B cell (primary cell): ENCODE data around the gene SMIM7. TPM values are rescaled to one million over a fixed set of nuclear protein-coding genes. Genes with fewer than 3 reads are reported as not detected.

Experiments
- ATAC-seq: fragments of 200-7000 bp; cut with Tn5 transposase; one replicate; pipeline ENCODE4 v1.10.0; 2021; ENCODE audit warnings: low read depth, mild to moderate bottlenecking, moderate number of reproducible peaks, moderate library complexity
- CTCF ChIA-PET: fragments of 350-600 bp; sonication (Branson Sonifier 250); formaldehyde crosslinking; loops from one replicate; lab custom pipeline; 2021; ENCODE audit warnings: antibody characterized with exemption, inconsistent platforms; lab: Charles Lee
- POLR2A ChIA-PET: fragments of 350-600 bp; sonication (Branson Sonifier 250); formaldehyde crosslinking; loops from one replicate; lab custom pipeline; 2021; ENCODE audit warnings: antibody characterized with exemption; lab: Charles Lee
- DNase-seq: peaks from one replicate; pipeline ENCODE4 v3.0.0; 2013
- H2AFZ ChIP-seq: 2 replicates; pipeline ENCODE4 v1.6.1; 2012; ENCODE audit warnings: mild to moderate bottlenecking, low read depth, low read length; ENCODE audit not compliant: insufficient read depth, poor library complexity, severe bottlenecking
- H3K27ac ChIP-seq, 2 donors: 1 replicate in 1 of 2; 2 replicates in 1 of 2; pipeline ENCODE4 v1.5.1; 2012 to 2013; ENCODE audit warnings: low read length in 2 of 2, mild to moderate bottlenecking in 2 of 2, moderate library complexity in 1 of 2
- H3K27me3 ChIP-seq, 4 experiments: fragments of 200-600 bp in 1 of 4; sonication (generic) in 1 of 4; replicated peaks in 1 of 4; 1 replicate in 2 of 4; 2 replicates in 2 of 4; pipeline versions ENCODE4 v1.6.1 to v1.7.0; 2013 to 2016; ENCODE audit warnings: low read length in 3 of 4, mild to moderate bottlenecking in 2 of 4, mixed read lengths in 1 of 4, moderate library complexity in 1 of 4; ENCODE audit not compliant: insufficient read depth in 4 of 4, control insufficient read depth in 3 of 4; ENCODE audit errors: control extremely low read depth in 1 of 4
- H3K36me3 ChIP-seq, 2 experiments: replicated peaks in 1 of 2; 1 replicate in 1 of 2; 2 replicates in 1 of 2; pipeline versions ENCODE4 v1.6.1 to v1.7.1; 2013; ENCODE audit warnings: low read length in 1 of 2; ENCODE audit not compliant: insufficient read depth in 2 of 2, control insufficient read depth in 1 of 2; ENCODE audit errors: control extremely low read depth in 1 of 2, extremely low read depth in 1 of 2
- H3K4me1 ChIP-seq, 2 donors: fragments of 200-600 bp in 1 of 2; sonication (generic) in 1 of 2; 1 replicate in 1 of 2; 2 replicates in 1 of 2; pipeline versions ENCODE4 v1.5.1 to v1.6.1; 2013 to 2017; ENCODE audit warnings: low read length in 2 of 2; ENCODE audit not compliant: control insufficient read depth in 2 of 2, insufficient read depth in 2 of 2
- H3K4me2 ChIP-seq: replicated peaks from 2 replicates; pipeline ENCODE3; 2012; ENCODE audit warnings: mild to moderate bottlenecking, low read depth, low read length; ENCODE audit not compliant: poor library complexity, severe bottlenecking
- H3K4me3 ChIP-seq, 5 experiments: fragments of 200-600 bp in 1 of 5; sonication (generic) in 1 of 5; 1 replicate in 3 of 5; 2 replicates in 2 of 5; pipeline versions ENCODE4 v1.5.1 to v1.7.0; 2011 to 2016; ENCODE audit warnings: low read length in 4 of 5, mild to moderate bottlenecking in 4 of 5, low read depth in 2 of 5, control low read depth in 1 of 5, moderate library complexity in 1 of 5; ENCODE audit not compliant: insufficient read depth in 1 of 5; ENCODE audit errors: control extremely low read depth in 1 of 5, extremely low read depth in 1 of 5
- H3K79me2 ChIP-seq: fragments of 200-600 bp; sonication (generic); one replicate; pipeline ENCODE4 v1.6.0; 2016; ENCODE audit warnings: low read length; ENCODE audit not compliant: control insufficient read depth, insufficient read depth
- H3K9ac ChIP-seq: fragments of 200-600 bp; sonication (generic); 2 replicates; pipeline ENCODE4 v1.6.1; 2017; ENCODE audit warnings: mild to moderate bottlenecking, low read length, moderate library complexity
- H3K9me3 ChIP-seq, 3 donors: one replicate each; pipeline versions ENCODE4 v1.6.1 to v1.7.1; 2013; ENCODE audit warnings: low read length in 2 of 3; ENCODE audit not compliant: control insufficient read depth in 2 of 3, insufficient read depth in 1 of 3; ENCODE audit errors: control extremely low read depth in 1 of 3
- H4K20me1 ChIP-seq: 2 replicates; pipeline ENCODE4 v1.6.0; 2012; ENCODE audit warnings: mild to moderate bottlenecking, low read length; ENCODE audit not compliant: insufficient read depth, control insufficient read depth, poor library complexity, severe bottlenecking
- H3K27ac Mint-ChIP-seq: one replicate; pipeline ENCODE4 v1.8.0; 2021; ENCODE audit warnings: mixed read lengths
- H3K27me3 Mint-ChIP-seq: one replicate; pipeline ENCODE4 v1.8.0; 2021; ENCODE audit warnings: mixed read lengths
- H3K4me1 Mint-ChIP-seq: one replicate; pipeline ENCODE4 v1.8.0; 2021; ENCODE audit warnings: mixed read lengths
- H3K4me3 Mint-ChIP-seq: one replicate; pipeline ENCODE4 v1.8.0; 2021; ENCODE audit warnings: mixed read lengths
- H3K9me3 Mint-ChIP-seq: one replicate; pipeline ENCODE4 v1.8.0; 2022; ENCODE audit warnings: mixed read lengths; ENCODE audit not compliant: insufficient read depth
- EZH2 ChIP-seq: IDR thresholded peaks from 2 replicates; pipeline ENCODE4 v1.6.1; 2012; ENCODE audit warnings: borderline replicate concordance, low read depth, mild to moderate bottlenecking, moderate library complexity, low read length; ENCODE audit not compliant: insufficient read depth, poor library complexity, severe bottlenecking
- WGBS: methylation state at CpG from one replicate; pipeline ENCODE4 v1.1.5; 2013; ENCODE audit warnings: missing lambda C conversion rate; ENCODE audit not compliant: insufficient coverage; 5-methylcytosine and 5-hydroxymethylcytosine counted together
- intact Hi-C: fragments of 100-400 bp; cut with micrococcal nuclease; formaldehyde crosslinking; loops from one replicate; pipeline ENCODE4 v1.10.0; 2022
- polyA plus RNA-seq: library from polyadenylated mRNA; depleted of rRNA; stranded (reverse); fragments of >200 nt; gene quantifications from 2 replicates; pipeline ENCODE4 v1.2.3, GENCODE V29; 2012
- total RNA-seq, 2 donors: library from RNA; stranded (reverse); fragments of 120-200 nt in 1 of 2; gene quantifications; 1 replicate in 1 of 2; 2 replicates in 1 of 2; pipeline versions ENCODE4 v1.2.3 to v1.2.4, GENCODE V29; 2013 to 2022
- TF ChIP-seq, protein P1 (sequence below): fragments of 200-600 bp; IDR thresholded peaks from one replicate; pipeline ENCODE4 v1.8.0; 2022; ENCODE audit warnings: antibody characterized with exemption, mild to moderate bottlenecking

The SMIM7 gene
- total and polyA plus RNA-seq, 2 donors (not counting 1 experiment from before 2014, with no cell fraction given) = 54.7 to 133 TPM

DNA sequence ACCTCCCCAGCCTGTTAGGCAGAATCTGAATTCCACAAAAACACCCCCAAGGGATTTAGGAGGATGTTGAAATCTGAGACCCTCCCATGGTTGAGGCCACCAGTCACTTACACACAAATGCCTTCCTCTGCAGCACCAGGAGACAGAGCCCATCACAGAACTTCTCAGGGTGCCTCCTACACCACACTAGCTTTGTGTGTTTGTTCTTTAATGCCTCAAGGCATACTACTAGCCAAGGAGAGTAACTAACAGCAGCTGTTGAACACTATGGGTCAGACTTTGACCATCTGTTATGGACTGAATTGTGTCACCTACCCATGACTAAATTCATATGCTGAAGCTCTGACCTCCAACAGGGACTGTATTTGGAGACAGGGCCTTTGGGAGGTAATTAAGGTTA is 22.4 kb downstream of the SMIM7 start:
- no peaks in the 10 kb centered on the region for H3K27me3 ChIP-seq
- ATAC-seq (no peak), DNase-seq (no peak)
- peaks cover 4 to 5% of the 10 kb centered on the region in 2 donors for H3K4me1 ChIP-seq
- intact Hi-C loops = no loop called here
- no peak for TF ChIP-seq EZH2
- TF ChIP-seq, protein P1, sequence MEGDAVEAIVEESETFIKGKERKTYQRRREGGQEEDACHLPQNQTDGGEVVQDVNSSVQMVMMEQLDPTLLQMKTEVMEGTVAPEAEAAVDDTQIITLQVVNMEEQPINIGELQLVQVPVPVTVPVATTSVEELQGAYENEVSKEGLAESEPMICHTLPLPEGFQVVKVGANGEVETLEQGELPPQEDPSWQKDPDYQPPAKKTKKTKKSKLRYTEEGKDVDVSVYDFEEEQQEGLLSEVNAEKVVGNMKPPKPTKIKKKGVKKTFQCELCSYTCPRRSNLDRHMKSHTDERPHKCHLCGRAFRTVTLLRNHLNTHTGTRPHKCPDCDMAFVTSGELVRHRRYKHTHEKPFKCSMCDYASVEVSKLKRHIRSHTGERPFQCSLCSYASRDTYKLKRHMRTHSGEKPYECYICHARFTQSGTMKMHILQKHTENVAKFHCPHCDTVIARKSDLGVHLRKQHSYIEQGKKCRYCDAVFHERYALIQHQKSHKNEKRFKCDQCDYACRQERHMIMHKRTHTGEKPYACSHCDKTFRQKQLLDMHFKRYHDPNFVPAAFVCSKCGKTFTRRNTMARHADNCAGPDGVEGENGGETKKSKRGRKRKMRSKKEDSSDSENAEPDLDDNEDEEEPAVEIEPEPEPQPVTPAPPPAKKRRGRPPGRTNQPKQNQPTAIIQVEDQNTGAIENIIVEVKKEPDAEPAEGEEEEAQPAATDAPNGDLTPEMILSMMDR = no peak
- CTCF ChIA-PET = no interaction called here
- no peak overlapping the region for H2AFZ ChIP-seq
- no peak overlapping the region for H3K4me3 ChIP-seq
- no peak overlapping the region for H3K4me2 ChIP-seq
- Mint-ChIP-seq H3K9me3 (no peaks in the 10 kb centered on the region), H3K4me3 (no peak overlapping the region), H3K4me1 (peaks cover 12% of the 10 kb centered on the region), H3K27ac (peak overlapping the region; percentile 46), H3K27me3 (no peaks in the 10 kb centered on the region)
- no peaks in the 10 kb centered on the region for H3K9me3 ChIP-seq
- H3K79me2 ChIP-seq = peaks cover 93% of the 10 kb centered on the region
- peaks cover 73% of the 10 kb centered on the region for H4K20me1 ChIP-seq
- no peak overlapping the region for H3K9ac ChIP-seq
- POLR2A ChIA-PET = no interaction called here
- H3K36me3 ChIP-seq = peaks cover 0 to 56% of the 10 kb centered on the region in 2 experiments
- no peak overlapping the region for H3K27ac ChIP-seq

DNA sequence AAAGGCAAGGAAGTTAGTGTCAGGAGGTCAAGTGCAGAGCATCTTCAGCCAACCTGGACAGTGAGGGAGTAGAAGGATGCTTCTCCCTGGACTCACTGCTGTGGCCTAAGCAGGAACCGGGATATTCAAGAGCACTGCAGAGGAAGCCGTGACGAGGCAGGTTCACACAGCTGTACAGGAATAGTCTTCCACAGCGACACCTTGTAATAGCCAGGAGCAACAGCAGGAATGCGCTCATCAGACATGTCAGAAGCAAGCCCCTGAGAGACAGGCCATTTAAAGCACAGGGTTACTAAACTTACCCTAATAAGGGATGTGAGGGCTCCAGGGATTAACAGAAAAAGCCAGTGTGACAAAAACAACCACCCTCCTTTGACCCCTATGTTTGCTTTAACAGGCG is 28.5 kb downstream of the SMIM7 start:
- peaks cover 28% of the 10 kb centered on the region for H3K4me1 Mint-ChIP-seq
- Histone ChIP-seq H3K4me3 (no peak overlapping the region), H3K4me1 (peaks cover 14 to 18% of the 10 kb centered on the region in 2 donors), H3K27me3 (no peaks in the 10 kb centered on the region), H2AFZ (no peak overlapping the region), H3K27ac (no peak overlapping the region), H3K9me3 (peaks cover 0 to 4% (median 0%) of the 10 kb centered on the region in 3 donors), H4K20me1 (peaks cover 41% of the 10 kb centered on the region), H3K9ac (no peak overlapping the region), H3K79me2 (peaks cover 63% of the 10 kb centered on the region), H3K36me3 (peaks cover 0 to 28% of the 10 kb centered on the region in 2 experiments), H3K4me2 (no peak overlapping the region)
- H3K27ac Mint-ChIP-seq = no peak overlapping the region
- TF ChIP-seq EZH2 = no peak
- TF ChIP-seq, protein P1 = no peak
- POLR2A ChIA-PET = no interaction called here
- WGBS = 90% methylated on average over 5 of the region's 6 CpGs
- no peak overlapping the region for H3K4me3 Mint-ChIP-seq
- H3K27me3 Mint-ChIP-seq = no peaks in the 10 kb centered on the region
- DNase-seq = no peak
- intact Hi-C loops = no loop called here
- CTCF ChIA-PET = no interaction called here
- ATAC-seq = no peak
- H3K9me3 Mint-ChIP-seq = no peaks in the 10 kb centered on the region
